Measurements from ENCODE around the gene ZBTB7B. TPM values are rescaled to one million over a fixed set of nuclear protein-coding genes. Genes with fewer than 3 reads are reported as not detected.

Gene ZBTB7B
- total RNA-seq, 1 experiment from 2014 or later, result 44.1 TPM

- H2AFZ ChIP-seq, result no peak overlapping the region
- no peaks in the 10 kb centered on the region for H3K9me2 ChIP-seq (ENCODE audit: insufficient read depth)
- CTCF ChIA-PET, result interaction anchor here (1.1 to 1.5 kb wide), 2 partner anchors 11 to 66 kb away, joined by 4 to 5 read pairs; partner anchors contain the start of gene FLAD1
- TF ChIP-seq CTCF (conservative IDR thresholded peaks at IDR 0.05), result no peak
- no peak for TF ChIP-seq EZH2 (IDR thresholded peaks at IDR 0.05; ENCODE audit: low read depth)
- peaks cover 16% of the 10 kb centered on the region; the same call in 1 of the 2 replicates for H3K36me3 ChIP-seq (ENCODE audit: low read depth)
- POLR2A ChIA-PET (ENCODE audit: unreplicated experiment), result interaction anchor here (0.5 to 1.1 kb wide), 12 partner anchors 17 to 1274 kb away, joined by 3 to 28 read pairs (median 5); partner anchors contain the start of genes LENEP and PBXIP1
- DNase-seq, result peak; percentile 91
- H3K4me1 ChIP-seq (replicated peaks; ENCODE audit: insufficient read depth), result peaks cover 55% of the 10 kb centered on the region
- intact Hi-C loops (cut with micrococcal nuclease; ENCODE audit: unreplicated experiment), result loop anchor here (1.0 to 5.0 kb wide), 4 partner anchors 29 to 350 kb away; partner anchors contain the start of genes RUSC1 and SLC50A1
- no peaks in the 10 kb centered on the region for H3K27me3 ChIP-seq (ENCODE audit: insufficient read depth, low read depth)
- H3K4me3 ChIP-seq, result peak overlapping the region; percentile 87
- peak overlapping the region; percentile 97 for H3K27ac ChIP-seq
- TSS peak; percentile 58 for BruUV-seq (replicated peaks)
- no peaks in the 10 kb centered on the region for H3K9me3 ChIP-seq (ENCODE audit: insufficient read depth, low read depth)
- H3K79me2 ChIP-seq (ENCODE audit: low read depth), result peaks cover 70% of the 10 kb centered on the region
- peak overlapping the region; percentile 93 for H3K4me2 ChIP-seq
- peaks cover 6% of the 10 kb centered on the region; the same call in 1 of the 2 replicates for H4K20me1 ChIP-seq (ENCODE audit: insufficient read depth)
- H3F3A ChIP-seq (ENCODE audit: insufficient read depth, low read depth), result peaks cover 54% of the 10 kb centered on the region
These were observed 29.9 kb upstream of the ZBTB7B start for GRCh38 chr1:154972517-154973343.

GRCh38 chr1:154973344-154974101, 29.1 kb upstream of the ZBTB7B start:
- H3K4me1 ChIP-seq (replicated peaks; ENCODE audit: insufficient read depth), result peaks cover 55% of the 10 kb centered on the region
- peak overlapping the region; percentile 93 for H3K4me2 ChIP-seq
- peak overlapping the region; percentile 97 for H3K27ac ChIP-seq
- no peaks in the 10 kb centered on the region for H3K27me3 ChIP-seq (ENCODE audit: insufficient read depth, low read depth)
- peaks cover 62% of the 10 kb centered on the region for H3F3A ChIP-seq (ENCODE audit: insufficient read depth, low read depth)
- peak; percentile 98 for DNase-seq
- H3K9me3 ChIP-seq (ENCODE audit: insufficient read depth, low read depth), result no peaks in the 10 kb centered on the region
- BruUV-seq (replicated peaks), result no TSS peak
- peaks cover 6% of the 10 kb centered on the region; the same call in 1 of the 2 replicates for H4K20me1 ChIP-seq (ENCODE audit: insufficient read depth)
- intact Hi-C loops (cut with micrococcal nuclease; ENCODE audit: unreplicated experiment), result loop anchor here (1.0 to 5.0 kb wide), 4 partner anchors 28 to 349 kb away; partner anchors contain the start of genes RUSC1 and SLC50A1
- peaks cover 74% of the 10 kb centered on the region for H3K79me2 ChIP-seq (ENCODE audit: low read depth)
- no peak for TF ChIP-seq EZH2 (IDR thresholded peaks at IDR 0.05; ENCODE audit: low read depth)
- no peak for TF ChIP-seq CTCF (conservative IDR thresholded peaks at IDR 0.05)
- ChIA-PET CTCF (interaction anchor here (0.6 to 1.5 kb wide), 3 partner anchors 10 to 111 kb away, joined by 3 to 22 read pairs (median 5); partner anchors contain the start of gene FLAD1), POLR2A (ENCODE audit: unreplicated experiment) (interaction anchor here (0.5 to 1.0 kb wide), 10 partner anchors 17 to 1015 kb away, joined by 3 to 28 read pairs (median 5); partner anchors contain the start of genes CRTC2 and PBXIP1)
- peak overlapping the region; percentile 87 for H3K4me3 ChIP-seq
- H2AFZ ChIP-seq, result no peak overlapping the region
- no peaks in the 10 kb centered on the region for H3K9me2 ChIP-seq (ENCODE audit: insufficient read depth)
- H3K36me3 ChIP-seq (ENCODE audit: low read depth), result peaks cover 22% of the 10 kb centered on the region; the same call in 1 of the 2 replicates

Data from PC-9 (cell line).